Activated CD8-positive, alpha-beta memory T cell treated with anti-CD3 and anti-CD28 coated beads, Interleukin-2, amount 50 U/mL, for 4 hours (primary cell): ENCODE data around the gene SMARCA5.
A peak's percentile ranks its signal among the peaks of the same experiment; 100 is the strongest.
"Not testable (repeated sequence)": the region's sequence is repeated elsewhere in the genome, so short reads cannot be mapped to it uniquely, and the experiment has no call there.

Experiments
- DNase-seq: peaks from one replicate; pipeline ENCODE4 v3.0.0-alpha.2; 2020

SMARCA5 gene, protein sequence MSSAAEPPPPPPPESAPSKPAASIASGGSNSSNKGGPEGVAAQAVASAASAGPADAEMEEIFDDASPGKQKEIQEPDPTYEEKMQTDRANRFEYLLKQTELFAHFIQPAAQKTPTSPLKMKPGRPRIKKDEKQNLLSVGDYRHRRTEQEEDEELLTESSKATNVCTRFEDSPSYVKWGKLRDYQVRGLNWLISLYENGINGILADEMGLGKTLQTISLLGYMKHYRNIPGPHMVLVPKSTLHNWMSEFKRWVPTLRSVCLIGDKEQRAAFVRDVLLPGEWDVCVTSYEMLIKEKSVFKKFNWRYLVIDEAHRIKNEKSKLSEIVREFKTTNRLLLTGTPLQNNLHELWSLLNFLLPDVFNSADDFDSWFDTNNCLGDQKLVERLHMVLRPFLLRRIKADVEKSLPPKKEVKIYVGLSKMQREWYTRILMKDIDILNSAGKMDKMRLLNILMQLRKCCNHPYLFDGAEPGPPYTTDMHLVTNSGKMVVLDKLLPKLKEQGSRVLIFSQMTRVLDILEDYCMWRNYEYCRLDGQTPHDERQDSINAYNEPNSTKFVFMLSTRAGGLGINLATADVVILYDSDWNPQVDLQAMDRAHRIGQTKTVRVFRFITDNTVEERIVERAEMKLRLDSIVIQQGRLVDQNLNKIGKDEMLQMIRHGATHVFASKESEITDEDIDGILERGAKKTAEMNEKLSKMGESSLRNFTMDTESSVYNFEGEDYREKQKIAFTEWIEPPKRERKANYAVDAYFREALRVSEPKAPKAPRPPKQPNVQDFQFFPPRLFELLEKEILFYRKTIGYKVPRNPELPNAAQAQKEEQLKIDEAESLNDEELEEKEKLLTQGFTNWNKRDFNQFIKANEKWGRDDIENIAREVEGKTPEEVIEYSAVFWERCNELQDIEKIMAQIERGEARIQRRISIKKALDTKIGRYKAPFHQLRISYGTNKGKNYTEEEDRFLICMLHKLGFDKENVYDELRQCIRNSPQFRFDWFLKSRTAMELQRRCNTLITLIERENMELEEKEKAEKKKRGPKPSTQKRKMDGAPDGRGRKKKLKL

DNA sequence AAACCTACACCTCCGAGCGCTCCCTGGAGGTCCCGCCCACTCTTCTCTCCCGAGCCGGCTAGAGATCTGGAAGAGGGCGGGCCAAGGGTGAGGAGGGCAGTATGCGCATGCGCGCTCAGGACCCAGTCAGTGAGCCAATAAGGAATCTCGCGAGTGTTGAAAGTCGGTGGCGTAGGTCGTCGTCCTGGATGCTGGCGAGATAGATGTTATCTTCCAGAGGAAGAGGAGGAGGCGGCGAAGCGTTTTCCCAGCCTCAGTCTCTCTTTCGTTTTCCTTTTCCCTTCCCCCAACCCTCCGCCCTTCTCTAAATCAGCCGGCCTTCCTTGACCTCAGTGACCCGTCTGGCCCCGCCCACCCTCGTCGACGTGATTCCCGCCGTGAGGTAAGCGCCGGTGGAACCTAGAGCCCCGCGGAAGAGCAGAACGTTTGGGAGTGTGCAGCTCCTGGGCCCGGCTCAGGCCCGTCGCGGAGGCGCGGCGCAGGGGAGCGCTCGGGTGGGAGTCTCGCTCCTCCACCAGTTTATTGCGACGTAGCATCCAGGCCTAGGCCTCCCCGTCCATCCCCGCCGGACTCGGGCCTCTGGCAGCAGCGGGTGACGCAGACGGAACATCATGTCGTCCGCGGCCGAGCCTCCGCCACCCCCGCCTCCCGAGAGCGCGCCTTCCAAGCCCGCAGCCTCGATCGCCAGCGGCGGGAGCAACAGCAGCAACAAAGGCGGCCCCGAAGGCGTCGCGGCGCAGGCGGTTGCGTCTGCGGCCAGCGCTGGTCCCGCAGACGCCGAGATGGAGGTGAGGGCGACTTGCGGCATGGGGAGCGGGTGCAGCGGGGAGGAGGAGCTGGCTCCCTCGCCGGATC is at the start of gene SMARCA5:
SMARCA5 (plus strand) TSS at position 389 of the 855 bp plus-strand sequence; CDS start at position 612, 223 bp downstream.
- DNase-seq = peak; percentile 92

DNA sequence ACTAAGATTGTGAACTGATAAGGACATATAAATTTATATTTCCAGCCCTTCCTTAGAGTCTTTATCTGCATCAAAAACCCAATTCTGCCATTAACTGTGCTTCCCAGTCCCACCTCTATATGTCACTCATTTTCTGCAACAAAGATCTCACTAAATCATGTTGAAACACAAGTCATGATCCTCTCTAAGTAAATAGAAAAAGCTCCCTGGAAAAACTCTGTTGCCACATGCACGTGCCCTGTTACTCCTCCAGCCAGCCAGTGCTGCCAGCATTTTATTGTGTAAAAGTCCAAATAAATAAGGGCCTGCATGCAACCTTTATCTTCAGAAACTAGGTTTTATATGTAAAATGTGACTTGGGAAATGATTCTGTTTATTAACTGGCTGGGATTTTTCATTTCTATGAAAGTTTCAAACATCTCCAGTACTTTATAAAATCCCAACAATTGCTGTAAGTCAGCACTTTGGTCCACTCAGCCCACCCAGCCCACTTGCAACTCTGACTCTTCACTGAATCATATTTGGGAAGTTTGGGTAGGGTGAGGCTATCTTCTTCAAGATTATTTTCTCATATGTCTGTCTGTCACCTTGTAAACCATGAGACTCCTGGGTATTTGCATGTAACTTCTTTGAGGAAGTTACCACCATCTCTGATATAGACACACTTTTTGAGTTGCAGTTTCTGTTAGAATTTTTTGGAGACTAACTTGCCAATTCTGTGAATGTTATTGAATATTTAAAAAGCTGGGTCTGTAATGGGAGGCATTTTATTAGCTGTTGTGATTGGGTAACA is 40.0 kb upstream of the SMARCA5 start:
- DNase-seq = no peak

DNA sequence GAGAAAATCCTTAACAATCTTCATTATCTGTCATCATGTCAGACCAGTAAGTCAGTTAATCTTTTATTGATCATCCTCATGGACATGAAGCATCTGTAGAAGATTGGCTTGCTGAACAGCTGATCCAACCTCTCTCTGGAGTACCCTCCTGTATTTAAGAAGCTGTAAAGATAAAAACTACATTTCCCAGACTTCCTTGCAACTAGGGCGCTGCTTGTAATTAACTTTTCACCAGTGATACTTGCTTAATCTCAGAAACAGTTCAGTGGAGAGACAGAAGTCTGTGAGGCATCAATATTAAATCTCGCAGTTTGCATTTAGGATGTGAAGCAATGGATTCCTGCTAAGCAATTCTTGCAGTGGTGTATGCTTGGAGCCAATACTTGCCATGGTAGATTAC is 36.0 kb upstream of the SMARCA5 start:
- DNase-seq = no peak

DNA sequence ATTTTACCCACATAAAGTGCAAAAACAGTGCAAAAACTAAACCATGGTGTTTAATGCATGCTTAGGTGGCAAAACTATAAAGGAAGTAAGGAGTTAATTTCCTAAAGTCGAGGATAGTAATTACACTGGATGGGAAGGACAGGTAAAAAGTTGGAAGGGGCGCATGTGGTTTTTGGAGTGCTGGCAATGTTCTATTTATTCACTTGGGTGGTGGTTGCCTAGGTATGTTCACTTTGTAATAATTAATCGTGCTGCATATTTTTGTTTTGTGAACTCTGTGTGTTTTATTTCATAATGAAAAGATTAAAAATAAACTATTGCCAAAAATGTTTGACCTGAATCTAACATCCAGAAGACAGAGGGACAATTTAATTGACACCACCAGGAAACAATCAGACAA is 32.1 kb upstream of the SMARCA5 start:
- no peak for DNase-seq

DNA sequence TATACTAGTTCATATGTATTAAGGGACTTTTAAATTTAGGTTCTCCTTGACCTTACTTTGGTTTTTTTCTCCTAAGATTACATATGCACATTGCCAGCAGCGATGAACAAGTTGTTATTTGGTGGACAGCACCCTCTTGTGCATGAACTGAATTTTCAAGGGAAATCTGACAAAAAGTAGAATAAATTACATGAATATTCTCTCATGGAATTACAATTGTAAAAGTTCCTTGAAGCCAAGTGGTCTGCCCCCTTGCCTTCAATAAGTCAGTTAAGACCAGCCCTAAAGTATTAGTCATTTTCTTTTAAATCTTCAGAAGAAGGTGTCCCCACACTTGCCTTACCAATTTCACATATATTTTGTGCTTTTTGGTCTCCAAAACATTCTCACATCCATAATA is 30.7 kb upstream of the SMARCA5 start:
- no peak for DNase-seq

DNA sequence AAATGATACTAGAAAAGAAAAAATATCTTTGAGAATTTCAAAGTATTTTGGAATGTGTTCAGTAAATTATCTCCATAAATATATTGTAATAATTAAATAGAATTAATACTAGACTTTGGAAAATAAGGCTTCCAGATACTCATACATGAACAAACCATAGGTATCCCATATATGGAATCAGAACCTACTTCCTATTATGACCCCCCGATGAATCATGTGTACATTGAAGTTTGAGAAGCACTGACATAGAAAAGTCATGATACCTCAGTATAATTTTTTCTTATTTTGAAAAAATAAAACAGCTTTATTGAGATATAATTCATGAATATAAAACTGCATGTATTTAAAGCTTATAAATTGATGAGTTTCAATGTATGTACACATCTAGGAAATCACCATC is 27.2 kb upstream of the SMARCA5 start:
- DNase-seq = no peak

DNA sequence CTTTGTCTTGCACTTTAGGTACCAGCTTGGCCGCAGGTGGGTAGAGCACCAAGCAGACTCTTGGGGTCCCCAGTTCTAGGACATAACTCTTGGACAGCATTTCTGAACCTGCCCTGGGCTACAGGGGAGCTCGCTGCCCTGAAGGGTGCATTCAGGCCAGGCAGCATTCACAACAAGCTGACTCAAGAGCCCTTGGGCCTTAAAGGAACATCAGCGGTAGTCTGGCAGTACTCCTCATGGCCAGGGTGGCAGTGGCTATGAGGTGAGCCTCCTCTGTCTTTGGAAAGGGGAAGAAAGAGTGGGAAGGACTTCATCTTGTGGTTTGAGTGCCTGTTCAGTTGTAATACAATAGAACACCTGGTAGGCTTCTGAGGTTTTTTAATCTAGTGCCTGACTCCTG is 24.8 kb upstream of the SMARCA5 start:
- no peak for DNase-seq

DNA sequence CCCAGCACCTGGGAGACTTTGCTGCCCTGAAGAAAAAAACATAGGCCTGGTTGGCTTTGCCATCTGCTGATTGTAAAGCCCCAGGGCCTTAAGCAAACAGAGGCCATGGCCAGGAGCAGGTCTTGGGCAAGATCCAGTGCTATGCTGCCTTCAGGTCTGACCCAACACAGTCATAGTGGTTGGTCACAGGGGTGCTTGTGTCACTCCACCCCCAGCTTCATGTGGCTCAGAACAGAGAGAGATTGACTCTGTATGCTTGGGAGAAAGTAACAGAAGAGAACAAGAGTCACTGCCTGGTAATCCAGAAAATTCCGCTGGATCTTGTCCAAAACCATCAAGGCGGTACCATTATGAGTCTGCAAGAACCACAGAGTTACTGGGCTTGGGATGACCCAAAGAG is 24.4 kb upstream of the SMARCA5 start:
- no peak for DNase-seq

DNA sequence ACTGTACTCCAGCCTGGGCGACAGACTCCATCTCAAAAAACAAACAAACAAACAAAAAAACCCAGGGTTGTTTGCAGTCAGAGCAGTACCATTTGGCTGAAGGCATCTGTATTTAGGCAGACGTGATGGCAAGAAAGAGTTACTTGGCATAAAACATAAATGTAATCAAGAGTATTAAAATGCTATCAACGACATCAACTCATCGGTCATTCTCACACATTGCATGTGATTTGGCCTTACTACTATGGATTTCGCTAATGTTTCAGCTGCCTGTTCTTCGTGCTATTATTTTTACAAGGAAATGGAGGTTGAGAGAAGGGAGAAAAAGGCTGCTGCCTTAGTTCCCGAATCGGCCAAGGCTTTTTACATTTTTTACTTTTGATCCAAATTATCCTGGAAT is 15.5 kb upstream of the SMARCA5 start:
- no peak for DNase-seq

DNA sequence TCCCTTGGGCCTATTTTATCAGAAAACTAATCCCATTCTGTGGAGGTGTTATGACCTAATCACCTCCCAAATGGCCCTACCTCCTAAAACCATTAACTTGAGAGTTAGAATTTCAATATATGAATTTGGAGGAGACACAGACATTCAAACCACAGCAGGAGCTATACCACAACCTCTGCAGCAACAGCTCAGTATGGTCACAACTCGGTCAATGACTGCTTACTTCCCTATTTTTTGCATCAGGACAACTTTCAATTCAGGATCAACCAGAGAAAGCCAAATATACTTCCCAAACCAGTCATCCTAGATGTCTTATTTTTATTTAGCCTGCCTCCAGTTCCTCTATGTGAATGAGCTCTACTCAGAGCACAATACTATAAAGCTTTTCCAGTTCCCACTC is 11.3 kb upstream of the SMARCA5 start:
- no peak for DNase-seq

DNA sequence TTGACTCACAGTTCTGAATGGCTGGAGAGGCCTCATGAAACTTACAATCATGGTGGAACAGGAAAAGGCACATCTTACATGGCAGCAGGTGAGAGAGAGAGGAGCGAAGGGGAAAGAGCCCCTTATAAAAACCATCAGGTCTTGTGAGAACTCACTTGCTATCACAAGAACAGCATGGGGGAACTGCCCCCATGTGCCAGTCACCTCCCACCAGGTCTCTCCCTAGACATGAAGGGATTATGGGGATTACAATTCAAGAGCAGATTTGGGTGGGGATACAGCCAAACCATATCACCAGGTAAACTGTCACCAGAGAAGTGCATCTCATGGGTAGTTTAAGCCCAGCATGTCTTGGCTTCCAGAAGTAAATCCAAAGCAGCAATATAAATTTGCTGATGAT is 7.5 kb upstream of the SMARCA5 start:
- no peak for DNase-seq

DNA sequence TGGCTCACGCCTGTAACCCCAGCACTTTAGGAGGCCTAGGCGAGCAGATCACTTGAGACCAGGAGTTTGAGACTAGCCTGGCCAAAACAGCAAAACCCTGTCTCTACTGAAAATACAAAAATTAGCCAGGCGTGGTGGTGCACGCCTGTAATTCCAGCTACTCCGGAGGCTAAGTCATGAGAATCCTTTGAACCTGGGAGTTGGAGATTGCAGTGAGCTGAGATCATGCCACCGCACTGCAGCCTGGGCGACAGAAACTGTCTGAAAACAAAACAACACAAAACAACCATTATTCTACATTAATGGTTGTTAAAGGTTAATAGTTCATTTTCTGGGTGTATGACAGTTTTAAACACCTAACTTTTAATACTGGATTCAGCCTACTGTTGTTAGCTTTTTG is 1.6 kb upstream of the SMARCA5 start:
- DNase-seq = no peak

DNA sequence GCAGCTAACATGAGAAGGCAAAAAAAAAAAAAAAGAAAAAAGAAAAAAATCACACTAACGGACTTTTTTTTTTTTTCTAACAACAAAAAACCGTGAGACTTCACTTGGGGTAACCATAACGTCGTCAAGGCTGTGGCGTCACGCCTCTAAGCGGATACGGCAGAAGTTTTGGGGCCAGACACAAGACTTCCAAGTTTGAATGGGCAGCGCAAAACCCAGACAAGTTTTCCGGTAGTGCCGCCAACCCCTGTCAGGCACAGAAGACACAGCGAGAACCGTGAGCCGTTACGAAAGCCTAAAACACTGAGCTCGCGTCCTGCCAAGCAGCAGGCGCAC is 556 bp upstream of the SMARCA5 start:
- DNase-seq = no peak

DNA sequence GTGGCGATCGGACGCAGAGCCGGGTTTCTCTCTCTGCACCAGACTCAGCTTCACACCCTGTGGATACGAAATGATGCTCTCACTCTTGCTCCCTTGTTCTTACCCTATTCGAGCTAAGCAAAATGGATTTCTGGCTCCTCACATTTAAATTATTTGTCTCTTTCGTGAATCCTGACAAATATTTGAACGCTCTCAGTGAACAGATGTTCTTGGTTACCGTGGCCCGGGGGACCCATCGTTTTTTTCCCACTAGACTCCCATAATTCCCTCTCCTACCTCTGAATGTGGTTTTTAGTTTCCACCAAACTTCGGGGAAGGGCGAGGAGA is 630 bp downstream of the SMARCA5 start:
- no peak for DNase-seq

DNA sequence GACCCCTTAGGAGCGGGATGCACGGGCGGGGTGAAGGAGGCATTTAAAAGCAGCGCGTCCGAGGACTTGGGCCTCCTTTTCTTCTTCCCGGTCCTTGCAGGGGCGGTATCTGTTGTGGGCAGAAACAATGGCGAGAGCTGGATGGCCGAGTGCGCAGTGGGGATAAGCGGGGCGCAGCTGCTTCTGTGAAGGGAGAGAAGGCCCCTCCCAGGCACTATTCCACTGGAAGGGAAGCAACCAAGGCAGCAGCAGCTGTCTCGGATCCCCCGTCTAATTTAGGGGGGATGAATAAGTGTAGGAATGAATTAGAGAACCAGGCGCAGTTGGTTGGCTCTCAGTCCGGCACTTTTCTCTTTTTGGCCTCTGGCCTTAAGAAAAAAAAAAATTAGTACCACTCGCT is 995 bp downstream of the SMARCA5 start:
- DNase-seq = no peak

DNA sequence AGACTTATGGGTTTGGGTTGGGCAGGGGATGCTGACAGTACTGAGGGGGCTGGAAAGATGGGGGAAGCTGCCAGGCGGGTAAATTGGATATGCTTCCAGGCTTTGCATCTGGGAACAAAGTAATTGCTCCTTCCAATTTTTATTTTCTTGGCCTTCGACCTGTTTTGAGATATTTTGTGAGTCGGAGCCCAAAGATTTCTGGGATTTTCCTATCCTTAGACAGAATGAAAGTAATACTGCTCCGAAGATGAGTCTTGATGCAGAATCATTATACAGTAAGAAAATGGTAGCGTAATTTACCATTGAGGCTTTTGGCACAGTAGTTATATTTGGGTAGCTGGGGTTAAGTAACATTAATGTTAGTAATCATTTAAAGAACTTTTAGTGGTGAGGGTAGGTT is 1.4 kb downstream of the SMARCA5 start:
- no peak for DNase-seq

DNA sequence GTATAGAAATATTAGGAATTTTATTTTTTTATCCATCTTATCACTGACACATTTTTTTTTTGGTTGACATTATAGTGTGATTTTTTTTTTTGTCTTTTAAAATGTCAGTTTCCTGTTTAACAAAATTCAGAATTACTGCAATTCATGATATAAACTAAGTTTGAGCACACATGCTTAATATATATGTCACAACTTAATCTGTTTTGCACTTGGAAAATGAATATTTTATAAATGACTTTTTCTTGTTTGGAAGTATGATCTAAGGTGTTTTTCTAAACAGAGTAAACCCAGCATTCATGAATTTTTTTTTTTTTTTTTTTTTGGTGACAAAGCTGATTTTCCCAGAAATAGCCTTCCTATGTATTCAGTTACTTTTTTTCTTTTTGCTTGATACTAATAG is 2.4 kb downstream of the SMARCA5 start:
- DNase-seq = no peak

DNA sequence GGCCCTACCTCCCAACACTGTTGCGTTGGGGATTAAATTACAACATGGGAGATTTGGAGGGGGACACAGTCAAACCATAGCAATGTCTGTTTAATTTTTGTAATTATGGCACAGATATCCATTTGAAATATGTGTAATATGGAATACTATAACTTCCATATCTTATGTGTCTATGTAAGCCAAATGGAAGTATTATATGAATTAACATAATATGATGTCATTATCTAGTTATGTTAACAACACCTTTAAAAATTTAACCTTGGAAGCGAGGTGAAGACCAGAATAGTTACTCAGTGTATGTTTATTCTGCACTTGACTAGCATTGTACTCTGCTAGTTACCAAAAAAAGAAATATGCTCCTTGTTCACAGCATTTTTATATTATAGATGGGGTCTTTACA is 4.3 kb downstream of the SMARCA5 start:
- DNase-seq = no peak

DNA sequence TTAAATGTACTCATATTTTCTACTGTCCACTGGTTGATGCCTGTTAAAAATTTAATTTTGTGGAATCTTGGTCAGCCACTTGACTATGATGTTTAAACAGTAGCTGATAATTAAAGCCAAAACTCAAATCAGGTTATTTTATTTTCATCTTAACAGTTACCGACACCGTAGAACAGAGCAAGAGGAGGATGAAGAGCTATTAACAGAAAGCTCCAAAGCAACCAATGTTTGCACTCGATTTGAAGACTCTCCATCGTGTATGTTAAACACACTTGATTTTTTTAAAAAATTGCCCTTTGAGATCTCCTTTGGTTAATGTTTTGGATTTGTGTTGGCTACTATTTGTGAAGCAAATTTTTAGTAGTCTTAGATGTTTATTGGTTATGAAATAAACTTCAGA is 10.7 kb downstream of the SMARCA5 start:
- DNase-seq = no peak

DNA sequence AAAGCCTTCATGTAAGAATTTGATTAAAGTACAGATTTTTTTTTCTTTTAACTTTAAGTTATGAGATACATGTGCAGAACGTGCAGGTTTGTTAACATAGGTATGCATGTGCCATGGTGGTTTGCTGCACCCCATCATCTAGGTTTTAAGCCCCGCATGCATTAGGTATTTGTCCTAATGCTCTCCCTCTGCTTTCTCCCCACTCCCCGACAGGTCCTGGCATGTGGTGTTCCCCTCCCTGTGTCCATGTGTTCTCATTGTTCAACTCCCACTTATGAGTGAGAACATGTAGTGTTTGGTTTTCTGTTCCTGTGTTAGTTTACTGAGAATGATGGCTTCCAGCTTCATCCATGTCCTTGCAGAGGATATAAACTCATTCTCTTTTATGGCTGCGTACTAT is 14.5 kb downstream of the SMARCA5 start:
- not testable (repeated sequence) for DNase-seq

DNA sequence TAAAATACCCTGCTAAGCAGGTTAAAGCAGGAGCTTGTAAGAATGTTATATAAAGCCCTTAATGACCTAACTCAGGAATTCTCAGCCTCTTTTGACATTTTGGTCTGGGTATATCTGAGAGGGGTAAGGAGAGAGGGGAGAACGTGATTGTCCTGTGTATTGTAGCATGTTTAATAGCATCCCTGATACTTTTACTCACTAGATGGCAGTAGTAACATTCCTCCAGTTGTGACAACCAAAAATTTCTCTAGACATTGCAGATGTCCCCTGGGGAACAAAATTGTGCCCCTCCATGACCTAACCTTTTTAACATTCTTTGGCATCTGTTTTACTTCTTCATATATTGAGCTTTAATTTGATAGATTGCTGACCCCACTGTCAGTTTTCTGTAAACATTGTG is 17.9 kb downstream of the SMARCA5 start:
- no peak for DNase-seq

DNA sequence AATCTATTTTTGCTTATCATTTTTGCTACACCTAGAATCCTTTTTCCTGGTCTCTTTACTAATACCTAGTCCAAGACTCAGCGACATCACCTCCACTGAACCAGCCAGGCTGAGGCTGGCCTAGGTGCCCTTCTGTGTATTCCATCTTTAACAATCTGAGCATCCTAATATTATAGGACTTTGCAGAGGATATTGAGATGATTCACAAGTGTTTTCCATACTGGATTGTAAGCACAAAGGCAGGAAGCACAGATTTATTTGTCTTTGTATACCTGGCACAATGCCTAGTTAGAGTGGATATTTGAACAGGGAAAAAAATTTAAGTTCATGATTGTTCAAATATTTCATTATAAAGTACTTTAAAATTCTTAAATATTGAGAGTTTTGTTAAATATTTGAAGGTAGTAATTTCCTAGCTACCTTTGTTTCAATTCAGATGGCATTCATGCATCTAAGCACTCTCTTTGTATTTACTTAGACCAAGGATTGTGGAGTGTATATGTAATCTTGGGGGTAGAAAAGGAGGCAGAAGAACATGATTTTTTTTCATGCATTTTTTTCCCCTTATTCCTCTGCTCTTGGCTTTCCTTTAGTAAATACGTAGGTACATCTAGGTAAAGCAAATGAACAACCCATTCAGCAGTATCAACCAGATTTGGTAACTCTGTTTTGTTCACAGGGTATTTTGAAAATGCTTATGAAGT is 18.4 kb downstream of the SMARCA5 start:
- DNase-seq = no peak
